IPS-NIHi11 (cell line): ENCODE measurements around the gene C17orf100.

Source experiments
- DNase-seq: peaks from one replicate; pipeline ENCODE4 v3.0.0; 2012; ENCODE audit warnings: mixed read lengths, low spot score

C17orf100 gene

DNA sequence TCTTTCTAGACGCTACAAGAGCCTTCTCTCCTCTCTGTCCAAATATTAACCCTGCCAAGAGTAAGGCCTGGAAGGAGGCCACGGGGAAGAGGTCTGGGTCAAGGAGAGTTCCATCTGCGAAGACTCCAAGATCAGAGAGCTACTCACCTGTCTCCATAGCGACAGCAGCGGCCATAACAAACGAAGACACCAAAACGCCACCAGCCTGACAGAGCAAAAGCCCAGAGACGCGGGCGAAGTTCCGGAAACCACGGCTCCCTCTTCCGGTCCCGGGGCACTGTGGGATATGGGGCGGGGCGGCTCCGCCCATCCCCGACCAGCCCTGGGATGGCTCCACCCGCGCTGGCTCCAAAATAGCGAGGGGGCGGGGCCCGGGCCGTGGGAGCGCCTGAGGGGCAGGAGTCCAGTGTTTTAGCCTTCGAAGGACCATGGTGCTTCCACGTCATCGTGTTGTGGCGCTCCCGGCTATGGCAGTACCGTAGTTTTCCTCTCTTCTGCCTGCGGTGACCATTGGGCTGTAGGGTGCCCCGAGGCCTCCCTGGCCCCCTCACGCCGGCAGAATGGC, at the start of gene C17orf100, which contains the start of gene MED31:
TSS of gene C17orf100 (plus strand) at position 409 of the 565 bp plus-strand sequence. CDS start at position 561, 152 bp downstream.
TSS of gene MED31 (minus strand) at position 252 of the 565 bp plus-strand sequence. CDS start at position 175, 77 bp downstream.
- peak; percentile 96 for DNase-seq

- no peak for DNase-seq
These were observed 49.4 kb upstream of the C17orf100 start for GRCh38 chr17:6602141-6602540.

DNA sequence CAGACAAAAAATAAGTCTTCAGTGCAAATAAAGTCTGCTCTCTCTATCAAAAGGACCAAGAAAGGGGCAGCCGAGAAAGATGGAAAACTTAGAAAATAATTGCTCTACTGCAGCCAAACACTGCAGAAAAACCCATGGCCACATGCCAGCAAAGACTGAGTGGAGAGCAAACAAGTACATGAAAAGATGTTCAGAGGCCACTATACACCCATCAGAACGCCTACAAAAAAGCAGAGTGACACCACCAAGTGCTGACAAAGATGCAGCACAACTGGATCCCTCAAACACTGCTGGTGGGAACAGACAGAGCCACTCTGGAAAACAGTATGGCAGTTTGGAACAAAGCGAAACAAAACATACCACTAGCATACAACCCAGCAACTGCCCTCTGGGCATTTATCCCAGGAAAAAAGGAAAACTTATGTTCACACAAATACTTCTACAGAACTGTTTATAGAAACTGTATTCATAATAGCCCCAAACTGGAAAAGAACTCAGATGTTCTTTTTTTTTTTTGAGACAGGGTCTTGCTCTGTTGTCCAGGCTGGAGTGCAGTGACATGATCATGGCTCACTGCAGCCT, 47.7 kb upstream of the C17orf100 start:
- DNase-seq = no peak

DNA sequence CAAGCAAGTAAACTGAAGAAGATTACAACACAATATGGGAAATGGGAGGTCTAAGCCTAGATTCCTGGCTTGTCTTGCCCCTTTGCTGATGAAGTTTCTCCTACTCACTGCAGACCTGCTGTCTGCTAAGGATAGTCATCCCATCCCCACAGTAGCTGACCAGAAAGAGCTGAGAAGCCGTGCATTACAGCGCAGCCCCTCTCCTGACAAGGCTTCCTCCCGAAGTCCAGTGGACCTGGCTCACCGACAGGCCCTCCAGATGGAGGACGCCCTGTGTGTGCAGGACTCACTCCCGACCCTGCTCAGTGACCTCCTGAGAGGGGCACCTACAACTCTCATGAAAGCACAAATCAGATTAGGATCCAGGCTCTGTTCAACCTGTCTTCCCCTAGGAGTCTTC, 46.4 kb upstream of the C17orf100 start:
- DNase-seq = no peak

GRCh38 chr17:6608321-6608720, 43.2 kb upstream of the C17orf100 start:
- DNase-seq = no peak

DNA sequence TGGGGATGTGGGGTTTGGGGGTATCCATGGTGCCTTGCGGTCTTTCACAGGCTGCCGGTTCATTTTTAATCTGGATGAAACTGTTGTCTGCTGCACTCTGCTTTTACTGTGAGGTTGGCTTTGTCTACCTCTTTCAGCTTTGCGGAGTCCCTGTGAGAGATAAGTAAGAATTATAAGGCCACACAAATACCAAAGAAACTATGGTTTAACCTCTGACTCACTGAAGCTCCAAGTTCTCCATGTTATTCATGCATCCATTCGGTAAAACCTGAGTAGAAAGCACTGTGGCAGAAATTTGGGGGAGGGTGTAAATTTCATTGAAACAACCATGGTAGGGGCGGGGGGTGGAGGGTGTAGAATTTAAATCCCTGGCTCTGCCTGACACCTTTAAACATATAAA, 41.6 kb upstream of the C17orf100 start:
- no peak for DNase-seq

GRCh38 chr17:6611231-6611630, 40.3 kb upstream of the C17orf100 start:
- DNase-seq = no peak

DNA sequence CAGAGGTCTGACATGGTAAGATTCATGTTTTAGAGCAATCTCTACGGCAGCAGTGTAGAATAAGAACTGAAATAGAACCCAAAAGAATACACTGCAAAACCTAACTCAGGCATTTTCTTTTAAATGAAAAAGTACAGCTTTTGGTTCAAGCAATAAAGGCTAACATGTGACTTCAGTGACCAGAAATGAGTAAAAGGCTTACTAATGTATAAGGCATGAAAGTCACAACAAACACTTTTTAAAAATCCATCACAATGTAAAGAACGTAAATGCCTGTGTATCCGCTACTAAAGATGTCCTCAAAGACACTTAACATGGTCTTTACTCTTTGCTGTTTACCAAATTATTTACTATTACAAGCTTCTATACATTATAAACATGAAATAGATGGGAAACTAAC, 27.6 kb upstream of the C17orf100 start:
- DNase-seq = no peak

DNA sequence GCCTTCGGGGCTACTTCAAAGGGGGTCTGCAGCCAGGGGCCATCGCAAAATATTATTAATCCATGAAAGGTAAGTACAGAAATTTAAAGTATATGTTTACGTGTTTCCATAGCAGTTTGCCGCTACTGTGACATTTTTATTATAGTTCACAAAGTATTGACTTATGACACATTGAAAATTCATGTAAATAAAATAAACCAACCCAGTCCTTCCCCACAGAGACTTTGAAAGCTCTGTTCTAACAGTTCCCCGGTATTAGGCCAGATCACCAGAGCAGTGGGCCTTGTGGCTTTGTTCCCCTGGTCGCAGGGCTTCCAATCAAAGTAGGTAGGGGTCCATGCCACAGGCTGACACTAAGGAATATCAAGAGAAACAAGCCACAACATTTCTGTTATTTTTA, 24.9 kb upstream of the C17orf100 start:
- no peak for DNase-seq

- no peak for DNase-seq
These were observed 24.5 kb upstream of the C17orf100 start for GRCh38 chr17:6627019-6627418.

- DNase-seq = no peak
These were observed 21.2 kb upstream of the C17orf100 start for GRCh38 chr17:6630390-6630789.

GRCh38 chr17:6632530-6632929, 19.0 kb upstream of the C17orf100 start:
- DNase-seq = no peak

DNA sequence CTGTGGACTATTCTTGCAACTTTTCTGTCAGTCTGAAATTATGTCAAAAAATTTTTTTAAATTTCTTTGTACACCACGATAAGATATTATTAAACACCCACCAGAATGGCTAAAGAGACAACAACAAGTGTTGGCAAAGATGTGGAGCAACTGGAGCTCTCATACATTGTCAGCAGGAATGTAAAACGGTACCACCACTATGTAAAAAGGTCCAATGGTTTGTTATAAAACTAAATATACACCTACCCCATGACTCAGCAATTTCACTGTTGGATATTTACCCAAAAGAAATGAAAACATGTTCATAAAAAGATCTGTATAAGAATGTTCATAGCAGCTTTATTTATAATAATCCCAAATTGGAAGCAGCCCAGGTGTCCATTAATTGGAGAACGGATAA, 18.3 kb upstream of the C17orf100 start:
- DNase-seq = no peak

- no peak for DNase-seq
These were observed 15.5 kb upstream of the C17orf100 start for GRCh38 chr17:6636105-6636504.

DNA sequence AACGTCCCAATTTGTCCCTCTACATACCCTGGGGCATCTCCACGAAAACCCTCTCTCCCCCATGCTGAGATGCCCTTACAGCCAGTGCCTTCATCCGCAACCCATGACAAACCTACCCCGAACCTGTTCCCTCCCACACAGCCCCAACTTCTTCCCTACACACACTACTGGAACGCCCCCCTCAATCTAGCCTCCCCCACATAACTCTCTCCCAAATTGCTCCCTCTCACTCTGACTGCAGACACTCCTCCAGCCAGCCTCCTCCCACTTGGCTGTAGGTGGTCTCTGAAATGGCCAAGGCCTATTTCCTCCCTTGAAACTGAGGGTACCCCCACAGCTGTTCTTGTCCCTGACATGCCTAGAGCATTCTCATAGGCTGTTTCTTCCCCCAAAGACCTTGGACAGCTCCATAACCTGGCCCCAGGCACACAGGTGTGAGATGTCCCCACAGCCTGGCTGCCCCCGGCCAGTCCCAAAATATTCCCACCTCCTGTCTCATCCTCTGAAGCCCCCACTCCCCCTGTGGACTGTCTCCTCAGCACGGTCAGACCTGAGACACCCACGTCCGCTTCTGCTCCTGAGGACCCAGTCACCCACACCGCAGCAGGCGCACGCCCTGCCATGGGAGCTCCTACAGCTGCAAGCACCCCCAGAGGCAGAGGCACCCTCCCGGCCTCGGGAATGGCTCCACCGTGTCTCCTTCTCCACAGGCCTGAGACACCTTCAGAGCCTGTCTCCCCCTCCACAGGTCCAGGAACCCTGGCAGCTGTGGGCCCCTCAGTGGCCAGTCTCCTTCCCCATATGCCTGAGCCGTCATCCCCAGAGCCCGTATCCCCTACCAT, 14.7 kb upstream of the C17orf100 start:
- DNase-seq = no peak

DNA sequence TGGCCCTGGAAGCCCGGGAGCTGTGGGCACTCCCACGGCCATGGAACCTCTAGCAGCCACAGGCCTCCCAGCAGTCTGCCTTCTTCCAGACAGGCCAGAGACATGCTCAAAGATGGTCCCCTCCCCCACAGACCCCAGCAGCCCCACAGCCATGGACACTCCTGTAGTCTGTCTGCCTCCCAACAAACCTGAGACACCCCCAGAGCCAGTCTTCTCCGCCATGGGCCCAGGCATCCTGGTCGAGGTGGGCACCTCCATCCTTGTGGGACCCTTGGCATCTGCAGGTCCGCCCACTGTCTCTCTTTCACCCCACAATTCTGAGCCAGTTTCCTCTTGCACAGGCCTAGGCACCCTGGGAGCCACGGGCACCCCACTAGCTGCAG, 14.1 kb upstream of the C17orf100 start:
- no peak for DNase-seq

GRCh38 chr17:6638046-6638908, 13.3 kb upstream of the C17orf100 start:
- no peak for DNase-seq

DNA sequence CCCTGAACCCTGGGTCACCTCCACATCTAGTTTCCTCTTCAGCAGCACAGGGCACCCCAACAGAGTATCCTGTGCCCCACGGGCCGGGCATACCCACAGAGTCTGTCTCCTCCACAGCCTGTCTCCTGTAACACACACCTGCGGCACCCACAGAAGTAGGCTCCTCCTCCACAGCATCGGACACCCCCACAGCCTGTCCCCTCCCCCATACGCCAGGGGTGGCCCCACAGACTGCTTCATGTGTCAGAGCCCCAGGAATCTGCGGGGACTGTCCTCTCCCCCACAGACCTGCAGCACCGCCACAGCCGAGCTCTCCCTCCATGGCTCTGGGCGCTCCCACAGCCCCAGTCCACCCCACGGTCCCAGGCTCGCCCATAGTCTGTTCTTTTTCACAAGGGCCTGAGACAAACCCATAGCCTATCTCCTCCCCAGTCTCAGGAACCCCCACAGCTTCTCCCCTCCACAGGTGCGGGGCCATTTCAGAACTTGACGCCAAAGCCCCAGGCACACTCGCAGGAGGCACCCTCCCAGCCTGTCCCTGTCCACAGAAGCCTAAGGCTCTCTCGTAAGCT, 12.5 kb upstream of the C17orf100 start:
- DNase-seq = no peak

GRCh38 chr17:6639586-6640535, 11.7 kb upstream of the C17orf100 start:
- peak; percentile 53 for DNase-seq

DNA sequence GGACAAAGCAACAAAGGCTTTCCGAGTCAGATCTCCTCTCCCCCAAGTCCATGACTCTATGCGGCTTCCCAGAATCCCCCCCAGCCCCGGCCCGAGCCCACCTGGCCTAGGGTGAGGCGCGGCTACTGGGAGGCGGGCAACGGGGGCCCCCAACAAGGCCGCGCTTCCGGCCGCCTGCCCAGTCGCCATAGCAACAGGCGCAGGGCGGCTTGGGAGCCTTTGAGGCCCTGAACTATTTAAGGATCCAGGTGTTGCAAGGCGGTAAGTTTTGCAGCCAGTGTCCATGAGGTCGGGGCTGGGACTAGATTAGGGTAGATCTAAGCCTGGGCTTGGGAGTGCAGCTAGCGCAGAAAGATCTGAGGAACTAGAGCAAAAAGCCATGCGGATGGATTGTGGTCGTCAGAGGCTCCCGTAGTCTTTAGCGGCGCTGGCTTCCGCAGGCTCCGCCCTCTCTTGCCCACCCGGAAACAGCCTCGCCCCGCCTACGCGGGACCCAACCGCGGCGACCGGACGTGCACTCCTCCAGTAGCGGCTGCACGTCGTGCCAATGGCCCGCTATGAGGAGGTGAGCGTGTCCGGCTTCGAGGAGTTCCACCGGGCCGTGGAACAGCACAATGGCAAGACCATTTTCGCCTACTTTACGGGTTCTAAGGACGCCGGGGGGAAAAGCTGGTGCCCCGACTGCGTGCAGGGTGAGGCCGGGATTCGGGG, 10.9 kb upstream of the C17orf100 start, which contains the start of the genes KIAA0753 and TXNDC17:
TSS of gene KIAA0753 (minus strand) at position 176 of the 711 bp plus-strand sequence. CDS start 5,608 bp downstream, outside the sequence.
TSS of gene TXNDC17 (plus strand) at position 525 of the 711 bp plus-strand sequence. CDS start at position 548, 23 bp downstream.
- DNase-seq = peak; percentile 88
